Endodermal cell (in vitro differentiated cells): ENCODE results near the gene CAPN13. TPM values are rescaled to one million over a fixed set of nuclear protein-coding genes. Genes with fewer than 3 reads are reported as not detected.

Experiments used
- DNase-seq: peaks from one replicate; pipeline ENCODE4 v3.0.0-alpha.2; 2017
- H3K27ac ChIP-seq: 2 replicates; pipeline ENCODE4 v1.5.1; 2013; ENCODE audit warnings: mild to moderate bottlenecking, low read depth, low read length, moderate library complexity
- H3K27me3 ChIP-seq: 2 replicates; pipeline ENCODE4 v1.6.1; 2013; ENCODE audit warnings: mild to moderate bottlenecking, low read length, moderate library complexity; ENCODE audit not compliant: insufficient read depth, control insufficient read depth, poor library complexity, severe bottlenecking
- H3K36me3 ChIP-seq: 2 replicates; pipeline ENCODE4 v1.7.0; 2013; ENCODE audit warnings: mild to moderate bottlenecking, low read length, moderate library complexity; ENCODE audit not compliant: control insufficient read depth, insufficient read depth
- H3K4me1 ChIP-seq: one replicate; pipeline ENCODE4 v1.7.0; 2013; ENCODE audit warnings: low read length; ENCODE audit not compliant: control insufficient read depth, insufficient read depth
- H3K4me3 ChIP-seq: 2 replicates; pipeline ENCODE4 v1.5.1; 2013; ENCODE audit warnings: mild to moderate bottlenecking, low read length, moderate library complexity
- H3K9ac ChIP-seq: 2 replicates; pipeline ENCODE4 v1.6.1; 2013; ENCODE audit warnings: mild to moderate bottlenecking, low read length, moderate library complexity; ENCODE audit not compliant: poor library complexity, severe bottlenecking; ENCODE audit errors: extremely low read depth
- H3K9me3 ChIP-seq: 2 replicates; pipeline ENCODE4 v1.6.1; 2013; ENCODE audit warnings: mild to moderate bottlenecking, low read length, moderate library complexity; ENCODE audit not compliant: control insufficient read depth
- H3K27ac Mint-ChIP-seq: 2 replicates; pipeline ENCODE4 v1.8.0; 2020; ENCODE audit warnings: mixed read lengths
- H3K27me3 Mint-ChIP-seq: 2 replicates; pipeline ENCODE4 v1.8.0; 2021; ENCODE audit warnings: mild to moderate bottlenecking, mixed read lengths; ENCODE audit not compliant: insufficient read depth
- H3K36me3 Mint-ChIP-seq: 2 replicates; pipeline ENCODE4 v1.8.0; 2020; ENCODE audit warnings: low read depth, mixed read lengths
- H3K4me1 Mint-ChIP-seq: 2 replicates; pipeline ENCODE4 v1.8.0; 2020; ENCODE audit warnings: mixed read lengths
- H3K4me3 Mint-ChIP-seq: 2 replicates; pipeline ENCODE4 v1.8.0; 2020; ENCODE audit warnings: mild to moderate bottlenecking, moderate library complexity, mixed read lengths
- H3K9me3 Mint-ChIP-seq: 2 replicates; pipeline ENCODE4 v1.8.0; 2020; ENCODE audit warnings: mild to moderate bottlenecking, mixed read lengths
- CTCF ChIP-seq: fragments of 200-600 bp; sonication (generic); conservative IDR thresholded peaks from 2 replicates; pipeline ENCODE4 v1.5.0; 2021; ENCODE audit warnings: antibody characterized with exemption, mild to moderate bottlenecking
- WGBS, 2 experiments: methylation state at CpG; one replicate each; pipeline versions ENCODE4 v1.1.5 to v1.1.7; 2013; ENCODE audit warnings: missing lambda C conversion rate in 2 of 2, mixed read lengths in 1 of 2; ENCODE audit not compliant: insufficient coverage in 1 of 2, insufficient read length in 1 of 2; 5-methylcytosine and 5-hydroxymethylcytosine counted together
- total RNA-seq, 2 donors: library from RNA; stranded (reverse); fragmentation: NEBNext Ultra II Directional in 1 of 2; extraction: Animal tissue kit (Norgen Biotek cat#: 25700) in 1 of 2; gene quantifications; 2 replicates in 1 of 2; 3 replicates in 1 of 2; pipeline ENCODE4 v1.2.1, GENCODE V29; 2021

Gene CAPN13
- total RNA-seq, 2 donors from 2014 or later: 29.5 to 38.6 TPM

GRCh38 chr2:30781961-30782533 lies 25.2 kb downstream of the CAPN13 start:
- Histone ChIP-seq H3K4me3 (no peak overlapping the region), H3K36me3 (peaks cover 45% of the 10 kb centered on the region), H3K9me3 (no peaks in the 10 kb centered on the region), H3K27ac (no peak overlapping the region), H3K9ac (no peak overlapping the region), H3K27me3 (no peaks in the 10 kb centered on the region), H3K4me1 (no peaks in the 10 kb centered on the region)
- peak; percentile 11 for DNase-seq
- Mint-ChIP-seq H3K4me3 (no peak overlapping the region), H3K4me1 (no peaks in the 10 kb centered on the region), H3K9me3 (no peaks in the 10 kb centered on the region), H3K36me3 (peaks cover 53% of the 10 kb centered on the region), H3K27me3 (no peaks in the 10 kb centered on the region), H3K27ac (no peak overlapping the region)
- WGBS, 2 experiments: 92 to 97% methylated on average over 7 of the region's 7 CpGs
- TF ChIP-seq CTCF: no peak

DNA sequence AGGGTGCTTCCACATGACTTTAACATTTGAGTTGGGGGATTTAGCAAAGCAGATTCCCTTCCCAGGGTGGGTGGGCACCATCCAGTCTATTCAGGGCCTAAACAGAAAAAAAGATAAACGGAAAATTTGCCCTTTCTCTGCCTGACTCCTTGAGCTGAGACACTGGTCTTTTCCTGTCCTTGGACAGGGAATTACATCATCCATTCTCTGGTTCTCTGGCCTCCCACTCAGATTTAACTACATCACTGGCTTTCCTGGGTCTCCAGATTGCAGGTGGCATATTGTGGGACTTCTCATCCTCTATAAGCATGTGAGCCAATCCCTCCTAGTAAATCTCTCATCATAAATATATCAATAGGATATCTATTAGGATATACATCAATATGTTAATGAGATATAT lies 25.8 kb downstream of the CAPN13 start:
- H3K36me3 ChIP-seq: peaks cover 45% of the 10 kb centered on the region
- no peak overlapping the region for H3K9ac ChIP-seq
- H3K27ac ChIP-seq: no peak overlapping the region
- no peaks in the 10 kb centered on the region for H3K27me3 ChIP-seq
- H3K4me3 Mint-ChIP-seq: no peak overlapping the region
- WGBS, 2 experiments: 77 to 80% methylated on average over 1 of the region's 1 CpG
- no peaks in the 10 kb centered on the region for H3K4me1 ChIP-seq
- no peak overlapping the region for H3K27ac Mint-ChIP-seq
- no peaks in the 10 kb centered on the region for H3K4me1 Mint-ChIP-seq
- no peak for DNase-seq
- H3K36me3 Mint-ChIP-seq: peaks cover 54% of the 10 kb centered on the region
- H3K9me3 Mint-ChIP-seq: no peaks in the 10 kb centered on the region
- no peaks in the 10 kb centered on the region for H3K27me3 Mint-ChIP-seq
- no peak overlapping the region for H3K4me3 ChIP-seq
- no peak for TF ChIP-seq CTCF
- no peaks in the 10 kb centered on the region for H3K9me3 ChIP-seq

DNA sequence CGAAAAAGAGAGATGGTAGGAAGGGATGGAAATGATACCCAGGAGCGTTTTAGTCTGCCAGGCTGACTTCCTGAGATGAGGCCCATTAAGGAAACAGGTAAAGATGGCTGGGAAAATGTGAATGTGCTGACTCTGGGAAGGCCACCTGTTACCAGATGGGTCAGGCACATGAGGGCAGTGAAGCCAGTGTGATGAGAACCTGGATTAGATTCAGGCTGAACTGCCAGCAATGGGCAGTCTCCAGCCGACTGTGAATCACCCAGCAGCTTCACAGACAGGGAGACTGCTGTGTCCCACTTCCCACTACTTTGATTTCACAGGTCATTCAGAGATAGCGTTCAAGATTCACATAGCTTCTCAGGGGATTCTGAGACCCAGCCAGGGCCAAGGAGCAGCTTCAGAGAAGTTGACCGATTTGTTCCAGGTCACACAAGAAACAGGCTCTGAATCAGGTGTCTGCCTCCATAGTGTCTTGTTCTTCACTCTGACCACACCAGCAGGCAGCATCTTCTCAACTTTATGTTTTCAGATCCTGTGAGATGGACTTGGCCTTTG lies 26.4 kb downstream of the CAPN13 start:
- H3K4me1 ChIP-seq: peaks cover 1% of the 10 kb centered on the region
- Mint-ChIP-seq H3K27me3 (no peaks in the 10 kb centered on the region), H3K36me3 (peaks cover 52% of the 10 kb centered on the region), H3K27ac (no peak overlapping the region), H3K9me3 (no peaks in the 10 kb centered on the region), H3K4me1 (no peaks in the 10 kb centered on the region), H3K4me3 (no peak overlapping the region)
- 88 to 97% methylated on average over 4 to 5 of the region's 5 CpGs for WGBS, 2 experiments
- peaks cover 41% of the 10 kb centered on the region for H3K36me3 ChIP-seq
- H3K27ac ChIP-seq: no peak overlapping the region
- H3K4me3 ChIP-seq: no peak overlapping the region
- no peaks in the 10 kb centered on the region for H3K27me3 ChIP-seq
- no peaks in the 10 kb centered on the region for H3K9me3 ChIP-seq
- TF ChIP-seq CTCF: no peak
- no peak overlapping the region for H3K9ac ChIP-seq
- peak; percentile 30 for DNase-seq
